Left lung (tissue), 10 donors: ENCODE data around the gene EFNA5. TPM values are rescaled to one million over a fixed set of nuclear protein-coding genes. Genes with fewer than 3 reads are reported as not detected.

Experiments
- ATAC-seq: fragments of 200-7000 bp; cut with Tn5 transposase; one replicate; pipeline ENCODE4 v1.9.1; 2020; ENCODE audit warnings: moderate library complexity
- DNase-seq, 4 donors: peaks; one replicate each; pipeline ENCODE4 v3.0.0-alpha.2; 2013 to 2020
- H3K27ac ChIP-seq, 2 donors: fragments of 200-600 bp; sonication (generic) in 1 of 2; one replicate each; pipeline versions ENCODE4 v1.5.0 to v1.8.0; 2020 to 2021
- H3K27me3 ChIP-seq, 2 donors: fragments of 200-600 bp; sonication (generic) in 1 of 2; one replicate each; pipeline versions ENCODE4 v1.5.0 to v1.8.0; 2020 to 2021
- H3K36me3 ChIP-seq, 2 donors: fragments of 200-600 bp; sonication (generic) in 1 of 2; one replicate each; pipeline versions ENCODE4 v1.5.0 to v1.8.0; 2020 to 2021
- H3K4me1 ChIP-seq, 2 donors: fragments of 200-600 bp; one replicate each; pipeline ENCODE4 v1.8.0; 2021
- H3K4me3 ChIP-seq, 2 donors: fragments of 200-600 bp; sonication (generic) in 1 of 2; one replicate each; pipeline versions ENCODE4 v1.5.0 to v1.8.0; 2020 to 2021; ENCODE audit warnings: mild to moderate bottlenecking in 1 of 2
- H3K9me3 ChIP-seq, 2 donors: fragments of 200-600 bp; sonication (generic) in 1 of 2; one replicate each; pipeline versions ENCODE4 v1.5.0 to v1.8.0; 2020 to 2021
- intact Hi-C, 2 donors: fragments of 100-400 bp; cut with DNase I; formaldehyde crosslinking; loops; one replicate each; pipeline versions ENCODE4 v1.11.2 to v1.14.2; 2022
- polyA plus RNA-seq, 6 donors: library from polyadenylated mRNA; unstranded; fragments of 120-200 nt; gene quantifications; one replicate each; pipeline ENCODE4 v1.2.1, GENCODE V29; 2013; ENCODE audit not compliant: insufficient read length in 6 of 6
- total RNA-seq, 2 donors: library from RNA; stranded (reverse); fragmentation: NEBNext Ultra II Directional; extraction: Animal tissue kit (Norgen Biotek cat#: 25700); gene quantifications; one replicate each; pipeline ENCODE4 v1.2.1, GENCODE V29; 2021
- TF ChIP-seq, protein P1 (sequence below), 2 donors: fragments of 200-600 bp; sonication (generic) in 1 of 2; IDR thresholded peaks; one replicate each; pipeline versions ENCODE4 v1.5.0 to v1.8.0; 2021; ENCODE audit warnings: antibody characterized with exemption in 2 of 2
- donor health status: DM: no; HTN: yes; CAD: no.
- donor health status: DM: no; HTN: no; CAD: no.

EFNA5 gene
- total and polyA plus RNA-seq, 8 donors = 8.8 to 28.3 (median 22.8) TPM

DNA sequence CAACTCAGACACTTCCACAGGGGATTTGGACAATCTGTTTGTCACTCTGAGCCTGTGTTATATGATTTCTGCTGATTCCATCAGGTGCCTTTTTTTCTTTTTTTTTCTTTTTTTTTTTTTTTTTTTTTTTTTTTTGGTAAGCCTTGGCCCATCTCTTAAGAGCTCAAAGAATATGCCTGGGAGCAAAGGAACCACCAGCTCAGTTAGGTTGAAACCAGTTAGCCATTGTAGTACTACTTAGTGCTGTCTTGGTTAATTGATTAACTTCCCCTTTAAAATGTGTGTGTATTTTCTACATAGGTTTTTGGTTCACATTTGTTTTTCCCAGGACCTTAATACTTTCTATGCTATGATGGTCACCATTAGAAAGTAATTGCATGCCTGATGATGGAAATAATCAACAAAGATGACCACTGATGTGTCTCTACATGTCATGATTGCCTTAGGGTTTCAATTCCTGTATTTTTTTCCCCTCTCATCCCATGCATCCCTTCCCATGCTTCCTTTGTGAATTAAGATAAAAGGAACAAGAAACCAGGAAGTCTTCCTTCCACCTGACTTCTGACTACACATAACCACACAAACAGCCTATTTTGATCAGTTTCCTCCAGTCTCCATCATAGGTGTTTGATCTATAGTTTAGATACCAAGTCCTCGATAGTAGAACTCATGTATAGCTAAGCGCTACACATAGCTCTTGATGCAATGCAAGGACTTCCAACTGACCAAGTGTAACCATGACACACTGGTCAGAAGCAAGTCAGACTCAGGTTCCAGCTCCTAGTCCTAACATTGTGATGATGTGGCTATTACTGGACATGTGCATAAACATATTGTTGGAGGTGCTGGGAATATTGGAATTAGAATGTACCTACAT, 306.1 kb downstream of the EFNA5 start:
- ATAC-seq = no peak
- DNase-seq = no peak
- Histone ChIP-seq H3K4me3 (no peak overlapping the region), H3K27me3 (no peaks in the 10 kb centered on the region), H3K4me1 (peaks cover 0 to 37% of the 10 kb centered on the region in 2 donors), H3K36me3 (no peaks in the 10 kb centered on the region), H3K27ac (peak overlapping the region in 1 of 2 donors; percentile 67), H3K9me3 (no peaks in the 10 kb centered on the region)
- TF ChIP-seq, protein P1, sequence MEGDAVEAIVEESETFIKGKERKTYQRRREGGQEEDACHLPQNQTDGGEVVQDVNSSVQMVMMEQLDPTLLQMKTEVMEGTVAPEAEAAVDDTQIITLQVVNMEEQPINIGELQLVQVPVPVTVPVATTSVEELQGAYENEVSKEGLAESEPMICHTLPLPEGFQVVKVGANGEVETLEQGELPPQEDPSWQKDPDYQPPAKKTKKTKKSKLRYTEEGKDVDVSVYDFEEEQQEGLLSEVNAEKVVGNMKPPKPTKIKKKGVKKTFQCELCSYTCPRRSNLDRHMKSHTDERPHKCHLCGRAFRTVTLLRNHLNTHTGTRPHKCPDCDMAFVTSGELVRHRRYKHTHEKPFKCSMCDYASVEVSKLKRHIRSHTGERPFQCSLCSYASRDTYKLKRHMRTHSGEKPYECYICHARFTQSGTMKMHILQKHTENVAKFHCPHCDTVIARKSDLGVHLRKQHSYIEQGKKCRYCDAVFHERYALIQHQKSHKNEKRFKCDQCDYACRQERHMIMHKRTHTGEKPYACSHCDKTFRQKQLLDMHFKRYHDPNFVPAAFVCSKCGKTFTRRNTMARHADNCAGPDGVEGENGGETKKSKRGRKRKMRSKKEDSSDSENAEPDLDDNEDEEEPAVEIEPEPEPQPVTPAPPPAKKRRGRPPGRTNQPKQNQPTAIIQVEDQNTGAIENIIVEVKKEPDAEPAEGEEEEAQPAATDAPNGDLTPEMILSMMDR (IDR thresholded peaks at IDR 0.05) = no peak
- intact Hi-C loops = no loop called here

DNA sequence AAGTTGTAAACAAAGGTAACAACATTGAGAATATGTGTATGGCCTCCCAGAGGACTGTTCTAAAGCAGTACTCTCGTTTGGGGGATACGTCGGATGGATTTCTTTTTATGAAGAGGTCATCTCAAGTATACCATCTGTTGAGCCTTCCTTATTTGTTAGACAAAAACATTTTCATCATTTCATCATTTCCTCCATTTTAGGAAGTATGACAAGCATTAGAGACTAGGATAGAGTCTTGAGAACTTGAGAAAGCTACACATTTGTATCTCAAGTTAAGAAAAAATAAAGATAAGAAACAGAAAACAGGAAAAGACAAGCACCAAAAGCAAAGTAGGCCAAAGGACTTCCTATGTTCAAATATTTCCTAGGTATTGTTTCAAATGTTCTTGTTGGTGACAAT, 307.0 kb downstream of the EFNA5 start:
- TF ChIP-seq, protein P1 (IDR thresholded peaks at IDR 0.05) = no peak
- Histone ChIP-seq H3K27me3 (no peaks in the 10 kb centered on the region), H3K4me1 (peaks cover 0 to 41% of the 10 kb centered on the region in 2 donors), H3K4me3 (no peak overlapping the region), H3K9me3 (no peaks in the 10 kb centered on the region), H3K27ac (peak overlapping the region in 1 of 2 donors; percentile 7), H3K36me3 (no peaks in the 10 kb centered on the region)
- no peak for DNase-seq
- no peak for ATAC-seq
- intact Hi-C loops = no loop called here

DNA sequence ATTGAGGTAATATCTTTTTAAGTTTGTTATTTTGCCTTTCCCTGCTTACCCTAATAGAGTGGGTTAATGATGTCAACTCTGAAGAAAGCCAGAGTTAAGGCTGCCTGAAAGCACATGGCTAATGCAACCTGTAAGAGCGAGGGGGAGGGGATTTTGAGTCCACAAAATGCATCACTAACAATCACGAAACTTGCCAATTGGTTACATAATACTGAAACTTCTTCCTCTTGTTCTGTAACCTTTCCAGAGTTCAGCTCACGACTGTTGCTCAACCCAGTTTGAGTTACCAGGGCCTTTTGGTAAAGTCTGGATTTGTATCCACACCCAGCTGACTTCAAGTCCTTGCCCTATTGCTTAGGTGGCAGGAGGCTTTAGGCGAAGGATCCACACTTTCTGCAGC, 308.8 kb downstream of the EFNA5 start:
- Histone ChIP-seq H3K9me3 (no peaks in the 10 kb centered on the region), H3K36me3 (no peaks in the 10 kb centered on the region), H3K4me3 (no peak overlapping the region), H3K4me1 (peaks cover 0 to 41% of the 10 kb centered on the region in 2 donors), H3K27ac (peak overlapping the region in 1 of 2 donors; percentile 14), H3K27me3 (no peaks in the 10 kb centered on the region)
- intact Hi-C loops = no loop called here
- ATAC-seq = peak; percentile 71
- DNase-seq = peak in 2 of 4 donors; percentile 35 to 57
- TF ChIP-seq, protein P1 (IDR thresholded peaks at IDR 0.05) = no peak

DNA sequence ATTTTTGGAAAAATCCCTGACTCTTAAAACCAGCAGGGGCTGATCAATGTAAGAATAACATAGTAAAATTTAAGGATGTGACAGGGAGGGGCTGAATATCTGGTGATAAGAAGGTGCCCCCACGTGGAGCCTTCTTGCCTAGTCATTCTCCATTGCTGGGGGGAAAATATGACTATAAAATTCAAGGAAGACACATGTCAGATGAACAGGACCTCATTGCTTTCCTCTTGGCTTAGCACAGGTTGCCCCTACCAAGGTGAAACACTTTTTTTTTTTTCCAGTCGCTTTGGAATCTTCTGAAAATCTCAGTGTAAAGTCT, 310.9 kb downstream of the EFNA5 start:
- Histone ChIP-seq H3K4me1 (peaks cover 0 to 27% of the 10 kb centered on the region in 2 donors), H3K9me3 (no peaks in the 10 kb centered on the region), H3K27me3 (no peaks in the 10 kb centered on the region), H3K36me3 (no peaks in the 10 kb centered on the region), H3K27ac (no peak overlapping the region), H3K4me3 (no peak overlapping the region)
- no peak for DNase-seq
- intact Hi-C loops = no loop called here
- no peak for ATAC-seq
- TF ChIP-seq, protein P1 (IDR thresholded peaks at IDR 0.05) = no peak

DNA sequence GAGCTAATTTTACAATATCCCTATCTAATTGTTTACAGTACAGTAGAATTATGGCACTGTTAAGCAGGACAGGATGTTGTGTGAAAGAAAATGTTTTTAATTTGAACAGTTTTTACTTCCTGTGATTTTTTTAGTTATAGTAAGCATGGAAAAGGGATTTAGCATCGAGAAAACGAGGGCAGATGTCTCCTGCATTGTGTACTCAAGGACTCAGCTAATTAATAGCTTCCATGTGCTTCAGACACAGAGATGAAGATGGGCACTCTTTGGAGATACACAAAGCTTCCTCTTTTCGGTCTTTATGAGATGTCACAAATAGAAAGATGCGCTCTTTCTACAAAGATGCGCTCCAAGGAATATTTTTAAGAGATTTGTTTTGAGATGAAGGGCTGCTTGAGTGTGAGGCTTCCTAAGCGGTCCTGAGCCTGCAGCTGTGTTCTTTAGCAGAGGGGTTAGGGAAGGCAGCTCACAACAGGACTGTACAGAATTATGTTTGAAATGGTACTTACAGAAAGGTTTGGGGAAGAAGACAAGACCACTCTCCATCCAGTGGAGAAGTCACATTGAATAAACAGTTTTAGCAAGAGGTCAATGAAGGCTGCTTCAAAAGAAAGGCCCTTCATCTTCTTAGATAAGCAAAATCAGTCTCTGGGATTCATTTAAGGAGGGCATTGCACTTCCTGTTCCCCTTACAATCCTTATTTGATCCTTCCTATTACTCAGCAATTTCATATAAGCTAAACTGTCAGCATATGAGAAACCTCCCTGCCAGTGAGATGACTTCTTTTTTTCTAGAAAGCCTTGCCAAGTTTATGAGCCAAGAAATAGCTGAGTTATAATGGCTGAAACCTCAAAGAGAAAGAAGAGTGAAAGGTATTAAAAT, 311.5 kb downstream of the EFNA5 start:
- ATAC-seq (peak; percentile 26), DNase-seq (no peak)
- intact Hi-C loops = no loop called here
- Histone ChIP-seq H3K4me3 (no peak overlapping the region), H3K9me3 (no peaks in the 10 kb centered on the region), H3K4me1 (peaks cover 0 to 21% of the 10 kb centered on the region in 2 donors), H3K27ac (no peak overlapping the region), H3K36me3 (no peaks in the 10 kb centered on the region), H3K27me3 (no peaks in the 10 kb centered on the region)
- TF ChIP-seq, protein P1 (IDR thresholded peaks at IDR 0.05) = no peak
